GM12878 (cell line): ENCODE measurements around the gene HDAC7.

Experiments
- EZH2 ChIP-seq: IDR thresholded peaks from 2 replicates; pipeline ENCODE4 v1.6.1; 2012; ENCODE audit warnings: low read depth, mild to moderate bottlenecking, control low read depth, inconsistent platforms, low read length, borderline replicate concordance; ENCODE audit not compliant: control insufficient read depth
- POLR2A ChIP-seq: IDR thresholded peaks from 2 replicates; pipeline ENCODE4 v1.6.1; 2011; ENCODE audit warnings: low read depth, mild to moderate bottlenecking, low read length
- TF ChIP-seq, protein P1 (sequence below), 3 experiments: IDR thresholded peaks in 2 of 3; conservative IDR thresholded peaks in 1 of 3; 2 replicates each; pipeline ENCODE4 v1.5.1; 2011; ENCODE audit warnings: low read depth in 3 of 3, low read length in 3 of 3, mild to moderate bottlenecking in 3 of 3, control low read depth in 2 of 3, moderate library complexity in 2 of 3, inconsistent platforms in 1 of 3, mixed read lengths in 1 of 3; ENCODE audit not compliant: control insufficient read depth in 2 of 3, insufficient read depth in 1 of 3; ENCODE audit errors: extremely low read depth in 1 of 3

DNA sequence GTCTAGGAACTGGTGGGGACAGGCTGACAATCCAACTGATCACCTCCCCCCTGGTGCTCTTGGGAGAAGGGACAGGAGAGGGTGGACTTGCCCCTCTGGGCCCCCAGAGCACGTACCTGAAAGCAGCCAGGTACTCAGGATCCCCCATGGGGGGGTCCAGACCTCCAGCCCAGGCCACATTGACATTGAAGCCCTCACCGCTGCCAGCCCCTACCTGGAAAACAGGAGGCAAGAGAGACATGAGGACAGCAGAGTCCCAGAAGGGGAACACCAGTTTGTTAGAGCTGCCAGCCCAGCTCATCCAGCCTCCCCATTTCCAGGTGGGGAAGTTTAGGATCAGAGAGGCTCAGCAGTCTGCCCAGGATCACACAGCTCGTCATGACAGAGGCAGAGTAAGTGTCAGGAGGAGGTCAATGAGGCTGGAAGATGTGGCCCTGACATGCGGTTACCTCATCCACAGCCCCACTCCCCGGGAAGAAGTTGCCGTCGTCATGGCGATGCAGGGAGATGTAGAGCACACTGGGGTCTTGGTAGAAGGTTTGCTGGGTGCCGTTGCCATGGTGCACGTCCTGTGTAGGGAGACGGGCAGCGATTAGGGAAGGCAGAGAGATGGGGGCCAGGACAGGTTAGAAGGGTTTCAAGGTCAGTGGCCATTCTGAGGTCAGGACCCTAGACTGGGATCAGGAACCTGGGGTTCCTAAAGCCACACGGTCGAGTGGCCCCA is 31.9 kb downstream of the HDAC7 start:
- TF ChIP-seq EZH2 (no peak), POLR2A (no peak)
- TF ChIP-seq, protein P1, sequence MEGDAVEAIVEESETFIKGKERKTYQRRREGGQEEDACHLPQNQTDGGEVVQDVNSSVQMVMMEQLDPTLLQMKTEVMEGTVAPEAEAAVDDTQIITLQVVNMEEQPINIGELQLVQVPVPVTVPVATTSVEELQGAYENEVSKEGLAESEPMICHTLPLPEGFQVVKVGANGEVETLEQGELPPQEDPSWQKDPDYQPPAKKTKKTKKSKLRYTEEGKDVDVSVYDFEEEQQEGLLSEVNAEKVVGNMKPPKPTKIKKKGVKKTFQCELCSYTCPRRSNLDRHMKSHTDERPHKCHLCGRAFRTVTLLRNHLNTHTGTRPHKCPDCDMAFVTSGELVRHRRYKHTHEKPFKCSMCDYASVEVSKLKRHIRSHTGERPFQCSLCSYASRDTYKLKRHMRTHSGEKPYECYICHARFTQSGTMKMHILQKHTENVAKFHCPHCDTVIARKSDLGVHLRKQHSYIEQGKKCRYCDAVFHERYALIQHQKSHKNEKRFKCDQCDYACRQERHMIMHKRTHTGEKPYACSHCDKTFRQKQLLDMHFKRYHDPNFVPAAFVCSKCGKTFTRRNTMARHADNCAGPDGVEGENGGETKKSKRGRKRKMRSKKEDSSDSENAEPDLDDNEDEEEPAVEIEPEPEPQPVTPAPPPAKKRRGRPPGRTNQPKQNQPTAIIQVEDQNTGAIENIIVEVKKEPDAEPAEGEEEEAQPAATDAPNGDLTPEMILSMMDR (IDR thresholded peaks at IDR 0.05 in 2 of 3, conservative IDR thresholded peaks at IDR 0.05 in 1 of 3; ENCODE audit: control insufficient read depth in 2 of 3, extremely low read depth in 1 of 3, insufficient read depth in 1 of 3, low read depth in 3 of 3, low read length in 3 of 3), result no peak
